ENCODE results near the gene RAB27A.

- TF ChIP-seq EP300 (IDR thresholded peaks at IDR 0.05): no peak
- no peak for TF ChIP-seq CTCF (IDR thresholded peaks at IDR 0.05)
- TF ChIP-seq POLR2AphosphoS5 (IDR thresholded peaks at IDR 0.05): no peak
Observed at GRCh38 chr15:55255714-55256113, 33.9 kb downstream of the RAB27A start.

All from esophagus muscularis mucosa (tissue), 4 donors.